ENCODE measurements around the gene SNX6. TPM values are rescaled to one million over a fixed set of nuclear protein-coding genes. Genes with fewer than 3 reads are reported as not detected.

Gene SNX6
- total RNA-seq, 1 experiment from 2014 or later, result 53.9 TPM

- POLR2A ChIA-PET (ENCODE audit: unreplicated experiment), result no interaction called here
- no peaks in the 10 kb centered on the region for H3F3A ChIP-seq (ENCODE audit: low read length, unreplicated experiment)
- CTCF ChIA-PET, result no interaction called here
Measured at GRCh38 chr14:34646570-34647255, 16.8 kb upstream of the SNX6 start.

DNA sequence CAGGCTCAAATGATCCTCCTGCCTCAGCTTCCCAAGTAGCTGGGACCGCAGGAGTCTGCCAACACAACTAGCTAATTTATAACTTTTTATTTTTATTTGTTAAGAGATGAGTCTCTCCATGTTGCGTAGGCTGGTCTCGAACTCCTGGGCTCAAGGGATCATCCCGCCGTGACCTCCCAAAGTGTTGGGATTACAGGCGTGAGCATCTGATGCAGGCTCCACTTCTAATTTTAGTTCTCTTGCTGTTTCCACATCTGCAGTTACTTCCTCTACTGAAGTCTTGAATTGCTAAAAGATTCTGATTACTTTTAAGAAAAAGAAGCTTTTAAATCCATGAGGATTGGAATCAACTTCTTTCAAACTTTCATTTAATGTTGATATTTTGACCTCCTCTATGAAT, 13.4 kb upstream of the SNX6 start:
- intact Hi-C loops (cut with micrococcal nuclease), result no loop called here
- no peak overlapping the region for H3K9ac ChIP-seq (ENCODE audit: low read length)
- ChIA-PET POLR2A (ENCODE audit: unreplicated experiment) (no interaction called here), CTCF (no interaction called here)
- H4K20me1 ChIP-seq (ENCODE audit: low read length), result no peaks in the 10 kb centered on the region
- no peak overlapping the region for H3K4me3 ChIP-seq (ENCODE audit: low read length)
- no peaks in the 10 kb centered on the region for H3K79me2 ChIP-seq (ENCODE audit: low read length)
- no peaks in the 10 kb centered on the region for H3F3A ChIP-seq (ENCODE audit: low read length, unreplicated experiment)
- no peaks in the 10 kb centered on the region for H3K27me3 ChIP-seq (ENCODE audit: low read length)
- ATAC-seq, result no peak
- no peak for DNase-seq
- H3K27ac ChIP-seq (ENCODE audit: low read length), result no peak overlapping the region
- no peak for TF ChIP-seq EZH2 (IDR thresholded peaks at IDR 0.05; ENCODE audit: low read length, unreplicated experiment)
- no peak for TF ChIP-seq CTCF (conservative IDR thresholded peaks at IDR 0.05; ENCODE audit: low read depth, low read length)
- no peak for TF ChIP-seq EZH2phosphoT487 (IDR thresholded peaks at IDR 0.05; ENCODE audit: borderline replicate concordance, low read length)
- H3K9me2 ChIP-seq (replicated peaks; ENCODE audit: low read length), result no peaks in the 10 kb centered on the region
- H3K4me1 ChIP-seq (ENCODE audit: insufficient read depth, low read length), result no peaks in the 10 kb centered on the region
- no peaks in the 10 kb centered on the region for H3K9me3 ChIP-seq (ENCODE audit: low read length)
- no TSS peak for BruUV-seq (replicated peaks)
- no peaks in the 10 kb centered on the region for H3K36me3 ChIP-seq (ENCODE audit: low read depth, low read length)
- no peak overlapping the region for H2AFZ ChIP-seq (ENCODE audit: low read length)
- H3K4me2 ChIP-seq (ENCODE audit: low read length), result no peak overlapping the region

More at GRCh38 chr14:34646570-34647255, 16.8 kb upstream of the SNX6 start:
- TF ChIP-seq EZH2phosphoT487 (IDR thresholded peaks at IDR 0.05; ENCODE audit: borderline replicate concordance, low read length) (no peak), EZH2 (IDR thresholded peaks at IDR 0.05; ENCODE audit: low read length, unreplicated experiment) (no peak), CTCF (conservative IDR thresholded peaks at IDR 0.05; ENCODE audit: low read depth, low read length) (no peak)
- H3K4me2 ChIP-seq (ENCODE audit: low read length), result no peak overlapping the region
- no peaks in the 10 kb centered on the region for H4K20me1 ChIP-seq (ENCODE audit: low read length)
- H3K27ac ChIP-seq (ENCODE audit: low read length), result no peak overlapping the region
- no peaks in the 10 kb centered on the region for H3K9me3 ChIP-seq (ENCODE audit: low read length)
- ATAC-seq (no peak), DNase-seq (no peak)
- H3K9me2 ChIP-seq (replicated peaks; ENCODE audit: low read length), result no peaks in the 10 kb centered on the region
- no peaks in the 10 kb centered on the region for H3K79me2 ChIP-seq (ENCODE audit: low read length)
- H3K27me3 ChIP-seq (ENCODE audit: low read length), result no peaks in the 10 kb centered on the region
- H3K4me3 ChIP-seq (ENCODE audit: low read length), result no peak overlapping the region
- BruUV-seq (replicated peaks), result no TSS peak
- no peaks in the 10 kb centered on the region for H3K36me3 ChIP-seq (ENCODE audit: low read depth, low read length)
- peaks cover 25% of the 10 kb centered on the region for H3K4me1 ChIP-seq (ENCODE audit: insufficient read depth, low read length)
- no peak overlapping the region for H3K9ac ChIP-seq (ENCODE audit: low read length)
- no peak overlapping the region for H2AFZ ChIP-seq (ENCODE audit: low read length)
- intact Hi-C loops (cut with micrococcal nuclease), result no loop called here

GRCh38 chr14:34642595-34642994, 12.6 kb upstream of the SNX6 start:
- Histone ChIP-seq H3F3A (ENCODE audit: low read length, unreplicated experiment) (no peaks in the 10 kb centered on the region), H3K27ac (ENCODE audit: low read length) (no peak overlapping the region), H3K79me2 (ENCODE audit: low read length) (no peaks in the 10 kb centered on the region), H3K4me2 (ENCODE audit: low read length) (no peak overlapping the region), H3K9me3 (ENCODE audit: low read length) (no peaks in the 10 kb centered on the region), H4K20me1 (ENCODE audit: low read length) (no peaks in the 10 kb centered on the region), H3K4me3 (ENCODE audit: low read length) (no peak overlapping the region), H3K27me3 (ENCODE audit: low read length) (no peaks in the 10 kb centered on the region), H3K4me1 (ENCODE audit: insufficient read depth, low read length) (no peaks in the 10 kb centered on the region), H3K9me2 (replicated peaks; ENCODE audit: low read length) (no peaks in the 10 kb centered on the region), H3K36me3 (ENCODE audit: low read depth, low read length) (no peaks in the 10 kb centered on the region), H2AFZ (ENCODE audit: low read length) (no peak overlapping the region), H3K9ac (ENCODE audit: low read length) (no peak overlapping the region)
- no peak for ATAC-seq
- TF ChIP-seq CTCF (conservative IDR thresholded peaks at IDR 0.05; ENCODE audit: low read depth, low read length) (no peak), EZH2phosphoT487 (IDR thresholded peaks at IDR 0.05; ENCODE audit: borderline replicate concordance, low read length) (no peak), EZH2 (IDR thresholded peaks at IDR 0.05; ENCODE audit: low read length, unreplicated experiment) (no peak)
- BruUV-seq (replicated peaks), result no TSS peak
- DNase-seq, result no peak
- intact Hi-C loops (cut with micrococcal nuclease), result no loop called here
- POLR2A ChIA-PET (ENCODE audit: unreplicated experiment), result no interaction called here
- CTCF ChIA-PET, result no interaction called here
